Iris pigment epithelial cell (primary cell): ENCODE measurements around the gene SMAD6.
"Not testable (repeated sequence)": the region's sequence is repeated elsewhere in the genome, so short reads cannot be mapped to it uniquely, and the experiment has no call there.

Source experiments
- DNase-seq: peaks from one replicate; pipeline ENCODE4 v3.0.0-alpha.2; 2011; ENCODE audit warnings: low read depth

Gene SMAD6

DNA sequence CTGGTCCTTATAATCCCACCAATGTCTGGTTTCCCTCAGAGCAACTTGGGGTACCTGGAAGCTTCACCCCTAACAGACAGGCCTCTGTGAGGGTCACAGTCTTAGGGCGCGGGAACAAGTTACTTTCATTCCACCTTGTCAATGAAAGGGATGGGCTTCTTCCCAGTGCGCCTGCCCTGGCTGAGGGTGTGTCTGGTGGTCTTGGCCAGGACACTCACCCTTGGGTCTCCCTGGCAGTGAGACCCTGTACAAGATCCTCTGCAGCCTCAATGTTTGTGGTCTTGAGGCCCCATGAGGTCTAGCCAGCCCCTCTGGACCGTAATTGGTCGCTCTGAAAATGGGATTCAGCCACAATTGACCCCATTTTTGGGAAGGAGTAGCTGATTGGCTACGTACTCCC is 40.2 kb downstream of the SMAD6 start:
- no peak for DNase-seq

GRCh38 chr15:66743204-66743603 is 41.2 kb downstream of the SMAD6 start:
- no peak for DNase-seq

DNA sequence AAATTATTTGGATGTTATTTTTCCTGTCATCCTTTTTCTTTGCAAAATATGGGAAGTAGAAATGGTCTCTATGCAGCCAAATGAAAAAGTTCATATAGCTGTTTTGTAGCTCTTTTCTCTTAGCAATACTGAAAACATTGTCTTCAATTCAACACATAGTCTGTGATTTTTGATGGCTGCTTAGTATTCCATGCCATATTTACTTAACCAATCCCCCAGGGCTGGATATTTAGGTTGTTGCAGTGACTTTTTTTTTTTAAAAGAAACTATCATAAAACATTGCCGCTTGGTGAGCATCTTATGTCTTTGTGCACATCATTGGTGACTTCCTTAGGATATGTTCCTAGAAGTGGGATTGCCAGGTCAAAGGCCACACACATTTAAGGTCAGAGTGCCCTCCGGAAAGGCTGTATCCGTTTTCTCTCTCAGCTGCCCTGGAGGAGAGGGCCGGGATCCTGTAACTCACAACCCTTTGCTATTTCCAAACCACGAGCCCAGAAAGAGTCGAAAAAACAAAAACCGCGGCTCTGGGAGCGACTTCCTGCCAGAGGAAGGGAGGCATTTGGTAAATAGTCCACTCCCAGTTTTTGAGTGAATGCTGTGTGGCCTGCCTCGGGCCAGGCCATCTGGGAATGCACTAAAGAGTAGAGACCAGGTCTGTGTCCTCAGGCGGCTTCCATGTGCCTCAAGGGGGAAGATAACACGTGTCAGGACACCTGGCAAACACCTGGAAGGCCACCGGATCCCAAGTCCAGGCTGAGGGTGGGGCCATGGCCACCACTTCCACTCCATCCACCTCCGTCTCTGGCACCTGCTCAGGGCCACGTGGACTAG is 41.9 kb downstream of the SMAD6 start:
- peak; percentile 59 for DNase-seq

DNA sequence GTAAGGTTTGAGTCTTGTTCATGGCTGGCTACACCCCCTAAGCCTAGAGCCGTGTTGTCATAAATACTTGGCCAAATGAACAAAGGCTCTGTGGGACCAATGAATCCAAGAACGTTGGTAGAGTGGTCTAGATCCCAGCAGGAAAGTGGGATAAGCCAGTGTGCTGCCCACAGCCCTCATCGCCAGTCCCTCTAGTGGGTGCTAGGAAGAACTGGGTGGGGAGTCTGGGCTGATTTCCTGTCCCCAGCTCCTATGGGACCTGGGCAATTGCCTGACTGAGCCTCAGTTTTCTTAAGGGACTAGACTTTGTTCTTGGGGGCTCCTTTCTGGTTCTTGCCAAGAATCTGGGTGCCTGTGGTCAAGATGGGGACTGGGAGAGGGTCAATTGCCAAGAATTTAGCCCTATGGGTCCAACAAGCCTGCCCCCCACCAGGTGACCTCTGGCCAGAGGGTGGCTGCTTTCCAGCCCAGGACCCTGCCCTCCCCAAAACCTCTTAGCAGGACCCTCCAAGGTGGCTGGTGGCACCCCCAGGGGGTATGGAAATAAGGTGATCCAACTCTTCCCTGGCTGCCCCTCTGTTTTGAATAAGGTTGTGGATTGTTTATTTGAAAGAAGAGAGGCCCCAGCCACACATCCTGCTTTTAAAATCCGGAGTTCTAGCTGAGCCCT is 42.7 kb downstream of the SMAD6 start:
- no peak for DNase-seq

- no peak for DNase-seq
These were observed 43.6 kb downstream of the SMAD6 start for GRCh38 chr15:66745530-66746230.

DNA sequence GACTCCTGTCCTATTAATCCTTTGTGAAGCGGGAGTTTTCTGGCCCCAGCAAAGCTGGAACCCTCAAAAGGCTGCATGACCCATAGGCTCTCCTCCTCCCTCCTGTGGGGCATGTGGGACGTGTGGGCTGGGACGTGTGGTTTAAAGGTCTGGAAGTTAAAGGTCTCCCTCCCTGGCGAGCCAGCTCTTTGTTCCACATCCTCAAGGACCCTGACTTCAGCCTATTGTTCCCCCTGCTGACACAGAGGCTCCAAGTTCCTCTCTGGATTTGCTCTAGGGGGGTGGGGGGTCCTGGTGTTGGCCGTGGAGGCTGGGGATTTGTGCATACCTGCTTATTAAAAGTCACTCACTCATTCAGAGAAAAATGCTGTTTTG is 44.2 kb downstream of the SMAD6 start:
- no peak for DNase-seq

DNA sequence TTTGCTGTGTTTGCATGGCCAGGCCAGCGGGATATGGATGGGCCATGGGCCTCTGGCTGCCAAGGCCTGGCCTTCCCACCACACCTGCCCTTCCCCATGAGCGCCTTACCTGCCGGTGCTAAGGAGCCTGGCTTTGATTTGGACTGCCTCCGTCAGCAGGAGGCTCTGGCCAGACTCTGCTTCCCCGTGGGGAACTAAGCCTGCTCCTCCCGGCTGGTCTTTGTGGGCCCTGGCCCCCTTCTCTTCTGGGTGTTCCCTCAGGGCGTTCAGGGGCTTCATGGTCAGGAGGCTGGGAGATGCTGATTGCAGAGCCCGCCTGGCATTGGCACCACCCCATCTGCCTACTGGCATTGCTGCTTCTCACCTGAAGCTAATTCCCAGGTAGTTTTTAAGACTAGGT is 45.2 kb downstream of the SMAD6 start:
- DNase-seq: no peak

GRCh38 chr15:66747886-66748707 is 46.1 kb downstream of the SMAD6 start:
- peak; percentile 91 for DNase-seq

- DNase-seq: no peak
These were observed 46.6 kb downstream of the SMAD6 start for GRCh38 chr15:66748708-66749035.

DNA sequence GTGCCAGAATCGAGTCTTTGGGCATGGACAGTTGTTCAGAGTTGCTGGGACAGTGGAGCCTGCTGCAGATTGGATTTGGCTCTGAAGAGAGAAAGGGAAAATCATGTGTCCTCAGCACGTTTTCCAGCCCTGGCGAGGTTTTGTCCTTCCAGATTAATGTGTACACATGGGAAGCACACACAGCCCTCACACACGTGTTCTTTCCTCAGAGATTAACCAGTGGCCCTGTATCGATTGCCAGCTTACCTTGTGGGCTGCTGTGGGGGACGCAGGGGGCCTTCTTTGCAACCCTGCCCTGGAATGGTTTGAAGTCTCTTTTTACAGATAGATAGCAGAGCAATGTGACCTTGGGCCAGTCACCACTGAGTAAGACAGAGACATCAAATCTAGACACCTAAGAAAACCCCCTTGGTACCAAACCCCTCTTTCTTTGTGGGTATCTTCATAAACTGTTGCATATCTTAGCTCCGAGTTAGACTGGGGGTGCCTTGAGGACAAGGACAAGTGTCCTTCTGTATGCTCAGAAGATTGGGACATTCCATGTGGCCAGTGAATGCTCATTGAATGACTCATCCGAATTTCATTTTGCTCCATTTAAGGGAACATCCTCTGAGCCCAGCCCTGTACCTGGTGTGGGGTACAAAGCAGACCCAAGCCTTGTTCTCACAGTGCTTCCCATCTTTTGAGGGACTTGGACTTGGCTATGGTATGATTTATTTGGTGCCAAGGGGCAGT is 48.0 kb downstream of the SMAD6 start:
- DNase-seq: peak; percentile 26

- DNase-seq: no peak
These were observed 48.6 kb downstream of the SMAD6 start for GRCh38 chr15:66750609-66751008.

DNA sequence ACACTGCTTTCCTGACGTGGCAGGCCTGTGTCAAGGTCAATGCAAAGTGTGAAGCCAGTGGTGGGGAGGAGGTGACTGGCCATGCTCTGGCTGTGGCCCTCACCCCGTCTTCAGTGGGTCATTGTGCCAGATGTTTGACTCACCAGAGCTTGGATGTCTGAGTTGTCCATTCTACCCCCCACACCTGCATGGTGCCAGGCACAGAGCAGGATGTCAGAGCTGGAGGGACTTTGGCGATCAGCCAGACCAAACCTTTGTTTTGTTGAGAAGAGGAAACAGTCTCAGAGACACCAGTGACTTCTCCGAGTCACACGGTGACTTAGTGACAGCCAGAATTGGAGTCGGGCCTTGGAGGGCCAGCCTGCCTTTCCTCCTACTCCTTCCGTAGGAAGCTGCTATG is 49.5 kb downstream of the SMAD6 start:
- DNase-seq: no peak

GRCh38 chr15:66752078-66752477 is 50.0 kb downstream of the SMAD6 start:
- no peak for DNase-seq

- no peak for DNase-seq
These were observed 51.8 kb downstream of the SMAD6 start for GRCh38 chr15:66753687-66754377.

DNA sequence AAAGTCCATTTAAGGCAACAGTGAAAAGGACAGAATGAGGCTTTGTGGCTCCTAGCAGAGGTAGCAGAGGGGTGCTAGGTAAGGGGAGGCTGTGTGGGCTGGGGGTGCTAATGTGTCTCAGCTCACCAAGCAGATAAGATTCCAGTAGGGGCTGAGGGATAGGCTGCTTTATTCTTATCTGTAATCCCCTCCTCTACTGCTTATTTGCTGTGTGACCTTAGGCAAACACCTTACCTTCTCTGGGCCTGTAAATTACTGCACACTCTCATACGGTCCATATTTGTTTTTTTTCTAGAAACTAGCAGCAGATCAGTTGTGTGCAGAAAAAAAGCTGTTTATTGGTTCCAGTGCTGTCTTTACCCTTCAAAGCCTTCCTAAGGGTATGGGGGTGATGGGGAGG is 52.8 kb downstream of the SMAD6 start:
- DNase-seq: no peak

DNA sequence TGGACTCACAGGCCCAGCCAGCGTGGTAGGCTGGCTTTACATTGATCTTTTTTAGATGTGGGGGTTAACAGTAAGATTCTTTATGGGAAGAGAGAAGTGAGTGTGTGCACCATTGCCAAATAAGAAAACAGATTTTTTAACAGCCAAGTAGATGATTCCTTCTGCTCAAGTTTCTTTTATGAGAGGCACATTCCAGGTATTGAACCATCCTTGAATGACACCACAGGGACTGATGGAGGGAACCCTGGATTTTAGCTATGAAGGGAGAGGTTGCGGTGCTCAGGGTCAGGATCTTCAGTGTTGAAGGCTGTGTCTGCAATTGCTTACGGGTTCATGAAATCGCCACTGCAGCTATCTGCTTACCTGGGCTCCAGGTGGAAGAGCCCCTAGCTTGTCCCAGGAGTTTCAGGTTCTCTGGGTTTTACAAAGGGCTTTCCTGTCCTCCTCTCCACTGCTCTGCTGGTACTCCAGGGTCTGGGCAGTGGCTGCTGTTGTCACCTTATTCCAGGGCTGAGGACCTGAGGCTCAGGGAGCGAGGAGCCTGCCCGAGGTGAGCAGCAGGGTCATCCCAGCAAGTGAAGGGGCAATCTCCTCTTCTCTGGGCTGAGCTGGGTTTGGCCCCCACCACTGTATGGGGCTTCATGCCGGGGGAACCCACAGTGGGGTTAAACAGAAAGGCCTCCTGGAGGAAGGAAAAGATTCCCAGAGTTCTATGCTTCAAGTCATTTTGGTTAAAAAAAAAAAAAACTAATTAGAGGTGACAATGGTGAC is 53.4 kb downstream of the SMAD6 start:
- no peak for DNase-seq

GRCh38 chr15:66756295-66756694 is 54.3 kb downstream of the SMAD6 start:
- no peak for DNase-seq

DNA sequence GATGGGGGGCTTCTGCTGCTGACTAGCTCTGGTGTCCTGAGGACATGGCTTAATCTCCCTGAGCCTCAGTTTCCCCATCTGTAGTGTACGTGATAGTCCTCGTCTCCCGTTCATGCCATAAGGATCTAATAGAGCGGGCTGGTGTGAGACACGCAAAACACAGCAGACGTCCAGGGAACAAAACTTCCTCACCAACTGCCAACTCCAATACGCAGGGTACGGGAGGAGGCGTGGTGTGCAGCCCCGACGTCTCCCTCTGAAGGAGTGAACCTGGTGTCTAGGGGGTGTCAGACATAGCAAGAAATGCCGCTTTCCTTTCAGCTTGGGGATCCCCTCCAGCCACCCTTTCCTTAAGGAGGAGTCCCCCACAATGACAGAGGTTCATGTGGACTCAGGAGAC is 55.0 kb downstream of the SMAD6 start:
- DNase-seq: no peak

- no peak for DNase-seq
These were observed 55.5 kb downstream of the SMAD6 start for GRCh38 chr15:66757521-66757920.

GRCh38 chr15:66758217-66758616 is 56.2 kb downstream of the SMAD6 start:
- DNase-seq: not testable (repeated sequence)
